ENCODE data around the gene NAALADL2.
A peak's percentile ranks its signal among the peaks of the same experiment; 100 is the strongest.

NAALADL2 gene

GRCh38 chr3:175214216-175214615 lies 355.1 kb downstream of the NAALADL2 start:
- DNase-seq = no peak

DNA sequence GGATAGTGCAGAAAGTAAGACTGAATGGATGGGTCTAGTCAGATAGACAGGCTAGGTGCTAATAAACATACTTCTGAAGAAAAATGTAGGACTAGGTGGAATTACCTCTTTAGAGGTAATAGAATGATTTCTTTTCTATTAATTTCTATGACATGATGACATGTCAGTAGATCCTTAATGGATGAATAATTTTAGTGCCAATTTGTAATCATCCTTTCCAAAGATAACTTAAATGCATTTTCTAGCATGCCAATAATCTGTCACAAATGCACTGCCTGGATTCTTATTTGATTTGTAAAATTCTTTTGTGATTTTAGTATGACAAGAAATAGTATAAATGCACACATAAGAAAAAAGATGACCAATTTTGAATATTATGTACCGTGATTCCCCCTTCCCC lies 356.7 kb downstream of the NAALADL2 start:
- DNase-seq = no peak

GRCh38 chr3:175222356-175222755 lies 363.2 kb downstream of the NAALADL2 start:
- DNase-seq = no peak

- DNase-seq = no peak
These were observed 364.9 kb downstream of the NAALADL2 start for GRCh38 chr3:175224051-175224450.

DNA sequence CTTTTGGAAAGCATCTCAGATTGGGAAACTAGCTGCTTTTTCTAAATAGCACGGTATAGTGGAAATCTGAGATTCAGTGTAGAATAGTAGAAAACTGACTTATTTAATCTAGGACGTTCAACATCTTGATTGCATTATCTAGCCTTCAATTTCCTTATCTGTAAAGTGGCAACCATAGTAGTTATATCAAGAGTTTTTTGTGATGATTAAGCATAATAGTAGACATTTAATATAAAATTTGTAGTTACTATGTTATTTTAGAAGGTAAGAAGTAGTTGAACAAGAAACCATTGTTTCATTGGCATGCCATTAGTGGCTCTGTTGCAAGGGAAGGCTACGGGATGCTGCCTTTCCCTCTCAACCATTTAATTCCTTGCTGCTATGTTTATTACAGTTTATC lies 367.3 kb downstream of the NAALADL2 start:
- DNase-seq = no peak

DNA sequence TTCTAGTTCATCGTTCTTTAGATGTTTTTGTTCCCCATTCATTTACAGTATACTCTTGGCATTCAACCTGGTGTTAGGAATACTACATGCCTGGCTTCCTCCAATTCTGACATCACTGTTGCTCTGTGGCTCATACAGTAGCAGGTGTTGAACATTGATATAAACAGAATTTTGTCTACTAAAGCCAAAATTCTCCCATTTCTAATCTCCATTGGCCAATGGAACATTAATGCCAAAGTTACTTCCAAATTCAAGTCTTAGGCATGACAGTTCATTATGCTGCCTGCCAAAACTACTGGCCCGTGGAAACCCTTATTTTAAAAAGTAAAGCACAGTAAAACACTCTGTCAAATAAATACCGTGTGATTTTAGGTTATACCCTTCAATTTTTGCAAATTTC lies 368.0 kb downstream of the NAALADL2 start:
- DNase-seq = no peak

DNA sequence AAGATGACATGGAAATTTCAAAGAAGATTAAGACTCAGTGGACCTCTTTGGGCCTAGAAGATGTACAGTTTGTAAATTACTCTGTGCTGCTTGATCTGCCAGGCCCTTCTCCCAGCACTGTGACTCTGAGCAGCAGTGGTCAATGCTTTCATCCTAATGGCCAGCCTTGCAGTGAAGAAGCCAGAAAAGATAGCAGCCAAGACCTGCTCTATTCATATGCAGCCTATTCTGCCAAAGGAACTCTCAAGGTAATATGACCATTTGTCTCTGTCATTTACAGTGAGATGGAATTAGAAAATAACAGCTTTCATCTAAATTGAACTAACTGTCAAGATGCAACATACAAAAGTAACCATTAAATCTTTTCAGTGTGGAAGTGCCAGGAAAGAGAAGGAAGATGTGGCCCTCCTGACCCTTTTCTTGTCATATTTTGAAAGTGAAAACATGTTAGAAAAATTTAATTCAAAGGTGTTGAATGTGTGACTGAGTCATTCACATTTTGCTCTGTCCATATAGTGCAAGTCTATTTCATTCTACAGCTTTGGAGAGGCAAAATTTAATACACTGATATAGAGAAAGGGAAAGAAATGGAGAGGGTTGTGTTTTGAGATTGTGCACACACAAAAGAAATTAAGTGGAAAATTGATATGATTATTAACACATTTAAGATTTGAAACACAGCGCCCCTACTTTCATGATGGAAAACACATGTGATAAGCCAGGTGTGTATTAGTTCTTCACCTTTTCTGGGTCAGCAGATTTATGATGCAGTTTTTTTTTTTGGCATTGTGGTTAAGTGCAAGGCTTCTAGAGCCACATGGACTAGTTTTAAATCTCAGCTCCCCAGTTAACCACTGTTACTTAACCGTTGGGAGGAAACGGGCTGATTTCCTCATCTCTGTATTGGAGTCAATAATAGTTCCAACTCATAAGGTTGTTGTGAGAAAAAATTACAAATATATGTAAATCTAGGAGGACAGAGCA lies 375.1 kb downstream of the NAALADL2 start:
- no peak for DNase-seq

DNA sequence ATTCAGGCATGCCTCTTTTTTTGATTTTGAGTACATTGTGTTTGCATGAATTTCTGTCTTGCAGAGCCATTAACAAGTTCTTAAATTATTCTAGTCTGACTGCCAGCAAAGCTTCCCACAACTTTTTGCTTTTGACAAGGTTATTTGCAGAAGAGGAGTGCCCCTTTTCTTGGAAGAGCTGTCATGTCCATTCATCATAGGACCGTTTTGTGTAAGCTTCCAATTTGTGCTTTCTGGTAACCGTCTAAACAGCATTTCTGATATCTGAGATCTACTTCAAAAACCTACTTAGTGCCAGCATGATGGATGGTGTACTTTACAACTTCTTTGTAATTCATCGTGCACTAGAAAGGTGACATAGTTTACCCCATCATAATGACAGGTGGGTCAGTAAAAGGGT lies 379.7 kb downstream of the NAALADL2 start:
- no peak for DNase-seq

- no peak for DNase-seq
These were observed 381.8 kb downstream of the NAALADL2 start for GRCh38 chr3:175240921-175241320.

DNA sequence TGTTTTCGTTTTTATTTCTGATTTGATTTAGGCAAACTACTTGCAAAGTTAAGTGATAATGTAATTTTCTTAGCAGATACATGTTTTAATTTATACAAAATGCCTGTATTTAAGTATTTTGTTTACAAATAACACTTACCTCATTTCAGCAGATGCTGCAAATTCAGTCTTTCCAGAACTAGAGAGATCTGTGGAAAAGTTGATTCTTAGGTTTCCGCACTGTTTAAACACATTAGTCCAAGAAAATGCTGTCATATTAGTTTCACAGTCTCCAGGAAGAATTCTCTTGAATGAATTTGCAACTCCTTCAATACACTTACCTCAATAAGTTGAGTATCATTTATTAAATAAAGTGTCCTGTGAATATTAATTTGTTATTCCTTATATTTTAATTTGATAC lies 383.1 kb downstream of the NAALADL2 start:
- no peak for DNase-seq

GRCh38 chr3:175246234-175246633 lies 387.1 kb downstream of the NAALADL2 start:
- no peak for DNase-seq

GRCh38 chr3:175246766-175247165 lies 387.6 kb downstream of the NAALADL2 start:
- DNase-seq = no peak

DNA sequence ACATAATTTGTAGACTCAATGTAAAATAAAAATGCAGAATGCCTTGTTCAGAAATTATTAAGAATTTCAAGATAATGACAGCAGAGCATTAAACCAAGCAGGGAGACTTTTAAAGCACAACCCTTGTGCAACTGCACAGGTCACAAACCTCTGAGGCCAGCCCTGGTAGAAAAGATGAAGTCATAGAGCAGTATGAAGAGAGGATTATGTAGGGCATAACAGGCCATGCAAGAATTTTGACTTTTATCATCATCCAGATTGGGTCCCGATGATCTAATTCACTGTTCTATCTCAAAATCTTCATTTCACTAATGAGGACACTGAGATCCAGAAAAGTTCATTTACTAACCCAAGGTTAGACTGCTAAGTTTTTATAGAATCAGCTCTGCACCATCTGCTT lies 388.5 kb downstream of the NAALADL2 start:
- no peak for DNase-seq

DNA sequence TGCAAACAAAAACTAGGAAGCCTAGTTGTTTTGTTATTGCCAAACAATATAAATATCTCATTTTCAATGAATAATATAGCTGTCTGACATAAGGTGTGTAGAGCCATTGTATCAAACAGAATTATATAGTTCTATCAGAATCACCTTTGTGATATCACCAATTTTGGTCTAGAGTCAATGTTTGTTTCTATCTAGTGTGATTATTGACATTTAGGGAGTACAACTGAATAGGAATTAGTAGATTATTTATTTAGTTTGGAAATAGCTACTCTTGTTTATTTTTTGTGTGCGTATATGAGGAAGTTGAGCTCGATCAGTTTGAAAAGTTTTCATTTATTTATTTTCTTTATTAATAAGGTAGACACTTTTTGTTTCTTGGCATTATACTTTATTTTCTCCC lies 389.7 kb downstream of the NAALADL2 start:
- no peak for DNase-seq

DNA sequence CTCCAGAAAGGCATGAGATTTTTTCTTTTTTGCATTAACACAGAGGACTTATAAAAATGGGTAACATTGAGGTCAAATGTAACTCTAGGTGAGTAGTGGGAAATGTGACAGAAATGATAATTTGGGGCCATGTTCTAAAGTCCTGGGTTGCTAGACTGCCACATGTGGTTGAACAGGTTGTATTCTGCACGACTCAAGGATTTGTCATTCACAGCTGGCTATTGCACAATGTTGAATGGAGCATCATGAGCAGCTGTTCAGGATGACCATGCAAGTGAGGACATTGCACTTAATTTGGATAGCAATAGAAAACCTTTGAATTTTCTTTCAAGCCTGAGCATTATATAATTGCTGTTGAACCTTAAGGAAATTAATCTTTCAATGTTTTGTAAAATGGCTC lies 396.6 kb downstream of the NAALADL2 start:
- DNase-seq = no peak

DNA sequence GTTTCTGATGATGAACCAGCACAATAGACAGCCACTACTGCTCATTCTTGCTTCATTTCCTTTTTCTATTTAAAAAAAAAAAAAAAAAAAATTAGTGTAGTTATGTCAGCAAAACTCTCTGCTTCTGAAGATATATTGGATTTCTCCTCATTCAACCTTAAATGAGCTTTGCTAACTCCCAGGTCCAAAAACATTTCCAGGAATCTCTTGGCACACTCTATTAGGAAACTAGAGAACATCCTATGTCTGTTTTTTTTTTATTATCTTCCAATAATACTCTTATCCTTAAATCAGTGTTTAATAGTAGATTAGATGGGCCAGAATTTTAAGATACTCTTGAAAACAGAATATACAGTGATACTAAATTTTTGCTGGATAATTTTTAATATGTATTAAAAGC lies 398.0 kb downstream of the NAALADL2 start:
- DNase-seq = no peak

GRCh38 chr3:175258763-175259162 lies 399.6 kb downstream of the NAALADL2 start:
- DNase-seq = no peak

GRCh38 chr3:175260145-175260794 lies 401.1 kb downstream of the NAALADL2 start:
- no peak for DNase-seq

DNA sequence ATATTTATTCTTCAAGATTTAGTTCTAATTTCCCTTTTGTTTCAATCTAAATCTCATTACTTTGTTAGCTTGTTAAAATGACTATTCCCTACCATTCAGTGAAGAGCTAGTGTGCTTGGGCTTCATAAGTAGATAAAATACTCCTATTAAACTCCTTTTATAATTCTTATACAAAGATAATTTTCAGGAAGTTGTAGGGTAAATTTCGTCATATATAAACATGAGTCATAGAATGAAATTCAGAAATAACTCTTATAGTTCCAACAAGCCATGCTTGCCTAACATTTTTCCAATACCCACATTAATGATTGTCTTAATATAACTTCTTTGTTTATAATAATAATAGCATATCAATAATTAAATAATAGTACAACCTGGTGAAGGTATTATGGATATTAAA lies 407.3 kb downstream of the NAALADL2 start:
- peak; percentile 24 for DNase-seq

- DNase-seq = no peak
These were observed 408.0 kb downstream of the NAALADL2 start for GRCh38 chr3:175267121-175267531.

DNA sequence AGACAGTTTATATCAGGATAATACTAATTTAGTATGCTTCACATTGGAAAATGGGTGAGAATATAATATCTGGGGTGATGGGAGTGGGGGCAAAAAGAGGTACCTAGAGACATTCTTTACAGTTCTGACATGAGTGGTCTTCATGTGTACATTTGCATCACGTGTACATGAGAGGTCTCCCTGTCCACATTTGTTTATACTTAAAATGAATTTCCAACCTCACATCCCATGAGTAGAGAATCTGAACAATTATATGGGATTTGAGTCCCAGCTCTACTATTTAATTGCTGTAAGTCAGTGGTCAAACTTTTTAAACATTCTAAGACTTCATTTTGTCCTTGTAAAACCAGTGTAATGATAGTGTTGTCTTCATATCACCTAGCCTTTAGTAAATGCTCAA lies 408.4 kb downstream of the NAALADL2 start:
- DNase-seq = no peak

DNA sequence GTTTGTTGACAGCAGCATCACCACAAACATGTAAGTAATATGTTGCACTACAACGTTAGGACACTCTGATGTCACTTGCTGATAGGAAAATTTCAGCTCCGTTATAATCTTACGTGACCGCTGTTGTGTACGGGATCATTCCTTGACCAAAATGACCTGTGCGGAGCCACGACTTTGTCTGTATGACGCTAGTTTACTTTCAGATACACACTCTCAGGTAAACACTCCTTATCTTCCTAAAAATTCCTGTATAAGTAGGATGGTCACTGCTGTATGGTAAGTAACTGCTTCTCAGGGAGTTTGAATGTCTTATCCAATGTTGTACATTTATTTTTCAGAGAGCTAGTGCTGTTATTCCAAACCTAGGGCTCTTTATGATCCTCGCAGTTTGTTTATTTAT lies 410.3 kb downstream of the NAALADL2 start:
- DNase-seq = no peak

GRCh38 chr3:175270198-175270837 lies 411.2 kb downstream of the NAALADL2 start:
- DNase-seq = no peak

- DNase-seq = no peak
These were observed 411.7 kb downstream of the NAALADL2 start for GRCh38 chr3:175270866-175271265.
